GM23338 (cell line): ENCODE measurements around the gene CFAP141. TPM values are rescaled to one million over a fixed set of nuclear protein-coding genes. Genes with fewer than 3 reads are reported as not detected.

Experiments
- ATAC-seq: fragments of 200-7000 bp; cut with Tn5 transposase; 3 replicates; pipeline ENCODE4 v1.9.1; 2020
- DNase-seq: peaks from one replicate; pipeline ENCODE4 v3.0.0-alpha.2; 2015; ENCODE audit warnings: low spot score
- H2AFZ ChIP-seq: fragments of 200-600 bp; sonication (generic); 2 replicates; pipeline ENCODE4 v1.8.0; 2016; ENCODE audit warnings: antibody characterized with exemption, mild to moderate bottlenecking, moderate library complexity
- H3F3A ChIP-seq: fragments of 200-600 bp; sonication (generic); replicated peaks from 2 replicates; pipeline ENCODE4 v1.8.0; 2017; ENCODE audit warnings: antibody characterized with exemption, mixed run types, low read depth
- H3K27ac ChIP-seq: fragments of 200-600 bp; sonication (generic); 2 replicates; pipeline ENCODE4 v1.6.1; 2016; ENCODE audit warnings: low read depth
- H3K27me3 ChIP-seq: fragments of 200-600 bp; sonication (generic); 2 replicates; pipeline ENCODE4 v1.8.0; 2016; ENCODE audit warnings: mild to moderate bottlenecking, mixed run types, moderate library complexity; ENCODE audit not compliant: insufficient read depth
- H3K36me3 ChIP-seq: fragments of 200-600 bp; sonication (generic); 2 replicates; pipeline ENCODE4 v1.8.0; 2016; ENCODE audit warnings: mild to moderate bottlenecking; ENCODE audit not compliant: insufficient read depth
- H3K4me1 ChIP-seq: fragments of 200-600 bp; sonication (generic); 2 replicates; pipeline ENCODE4 v1.8.0; 2016; ENCODE audit warnings: mild to moderate bottlenecking, moderate library complexity; ENCODE audit not compliant: insufficient read depth
- H3K4me2 ChIP-seq: fragments of 200-600 bp; sonication (generic); 2 replicates; pipeline ENCODE4 v1.7.1; 2017; ENCODE audit warnings: mixed run types
- H3K4me3 ChIP-seq: fragments of 200-600 bp; sonication (generic); 2 replicates; pipeline ENCODE4 v1.6.1; 2016; ENCODE audit warnings: mixed run types
- H3K79me2 ChIP-seq: fragments of 200-600 bp; sonication (generic); replicated peaks from 2 replicates; pipeline ENCODE4 v1.8.0; 2017; ENCODE audit warnings: mild to moderate bottlenecking; ENCODE audit not compliant: insufficient read depth
- H3K9me2 ChIP-seq: fragments of 200-600 bp; sonication (generic); 2 replicates; pipeline ENCODE4 v1.8.0; 2017; ENCODE audit not compliant: insufficient read depth
- H4K20me1 ChIP-seq: fragments of 200-600 bp; sonication (generic); replicated peaks from 2 replicates; pipeline ENCODE4 v1.8.0; 2017; ENCODE audit warnings: mild to moderate bottlenecking; ENCODE audit not compliant: insufficient read depth
- H3K27ac Mint-ChIP-seq: 2 replicates; pipeline ENCODE4 v1.8.0; 2020; ENCODE audit warnings: inconsistent platforms, mild to moderate bottlenecking, moderate library complexity, mixed read lengths
- H3K27me3 Mint-ChIP-seq: 3 replicates; pipeline ENCODE4 v1.8.0; 2022; ENCODE audit warnings: low read depth, mild to moderate bottlenecking, moderate library complexity, mixed read lengths, inconsistent platforms; ENCODE audit not compliant: insufficient read depth, poor library complexity
- H3K36me3 Mint-ChIP-seq: 3 replicates; pipeline ENCODE4 v1.8.0; 2021; ENCODE audit warnings: low read depth, mild to moderate bottlenecking, inconsistent platforms, moderate library complexity, mixed read lengths
- H3K4me1 Mint-ChIP-seq: 3 replicates; pipeline ENCODE4 v1.8.0; 2020; ENCODE audit warnings: mild to moderate bottlenecking, inconsistent platforms, mixed read lengths
- H3K4me3 Mint-ChIP-seq: 3 replicates; pipeline ENCODE4 v1.8.0; 2021; ENCODE audit warnings: moderate library complexity, mild to moderate bottlenecking, inconsistent platforms, mixed read lengths
- H3K9me3 Mint-ChIP-seq: 3 replicates; pipeline ENCODE4 v1.8.0; 2020; ENCODE audit warnings: moderate library complexity, mild to moderate bottlenecking, inconsistent platforms, mixed read lengths
- EZH2phosphoT487 ChIP-seq: fragments of 200-600 bp; sonication (generic); IDR thresholded peaks from one replicate; pipeline ENCODE4 v1.8.1; 2018; ENCODE audit warnings: antibody characterized with exemption; ENCODE audit not compliant: unreplicated experiment
- JUNB ChIP-seq: IDR thresholded peaks from one replicate; pipeline ENCODE4 v1.6.1; 2016; ENCODE audit warnings: antibody characterized with exemption; ENCODE audit not compliant: unreplicated experiment
- ZNF114 ChIP-seq: fragments of 250-450 bp; sonication (Bioruptor Pico); IDR thresholded peaks from 2 replicates; pipeline ENCODE4 v1.5.0; 2020; ENCODE audit warnings: mild to moderate bottlenecking, moderate library complexity
- ZNF331 ChIP-seq: fragments of 250-450 bp; sonication (Bioruptor Pico); IDR thresholded peaks from 2 replicates; pipeline ENCODE4 v1.5.0; 2020; ENCODE audit warnings: low read depth, mild to moderate bottlenecking, moderate library complexity
- microRNA counts: library from miRNA; unstranded; fragments of <30 nt; microRNA quantifications from one replicate; lab custom pipeline; 2017
- microRNA-seq: library from miRNA; unstranded; fragments of <30 nt; microRNA quantifications from one replicate; pipeline ENCODE4, GENCODE V29; 2017
- polyA plus RNA-seq: library from polyadenylated mRNA; unstranded; fragments of >200 nt; fragmentation: Nextera tagmentation; extraction: Ambion mirVana; gene quantifications from 2 replicates; pipeline ENCODE4 v1.2.1, GENCODE V29; 2016
- small RNA-seq: library from RNA; depleted of rRNA; stranded (forward); fragments of <200 nt; gene quantifications from one replicate; pipeline ENCODE3, GENCODE V24; 2014; ENCODE audit warnings: low replicate concordance
- total RNA-seq: library from RNA; depleted of rRNA; stranded (reverse); fragments of >200 nt; shearing (Covaris generic); gene quantifications from 2 replicates; pipeline ENCODE4 v1.2.3, GENCODE V29; 2014; rRNA removed

The CFAP141 gene
- total and polyA plus RNA-seq, 2 experiments from 2014 or later: not detected

DNA sequence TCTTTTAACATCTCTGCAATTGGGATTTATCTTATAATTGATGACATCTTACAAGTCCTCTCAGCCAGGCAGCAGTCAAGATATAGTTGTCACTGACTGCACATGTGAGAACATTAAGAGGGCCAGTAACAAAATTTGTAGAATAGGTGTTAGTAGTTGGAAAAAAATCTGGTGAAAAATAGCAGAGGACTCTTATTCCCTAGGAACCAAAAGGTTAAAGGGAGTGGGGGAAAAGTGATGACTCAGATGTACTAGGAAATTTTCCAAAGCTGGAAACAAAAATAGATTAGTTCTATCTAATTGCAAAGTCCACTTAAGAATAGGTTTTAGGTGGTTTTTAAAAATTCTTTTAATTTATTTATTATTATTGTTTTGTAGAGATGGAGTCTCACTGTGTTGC, 54.8 kb downstream of the CFAP141 start:
- Mint-ChIP-seq H3K36me3 (peaks cover 5% of the 10 kb centered on the region; the same call in 2 of the 3 replicates), H3K4me3 (no peak overlapping the region), H3K4me1 (peaks cover 12% of the 10 kb centered on the region; the same call in 2 of the 3 replicates), H3K27me3 (peaks cover 4% of the 10 kb centered on the region), H3K9me3 (no peaks in the 10 kb centered on the region), H3K27ac (no peak overlapping the region)
- Histone ChIP-seq H3F3A (peaks cover 18% of the 10 kb centered on the region; the same call in 1 of the 2 replicates), H4K20me1 (no peaks in the 10 kb centered on the region; the same call in 1 of the 2 replicates), H3K27ac (no peak overlapping the region), H3K4me2 (no peak overlapping the region), H3K9me2 (no peaks in the 10 kb centered on the region), H3K4me1 (peaks cover 11% of the 10 kb centered on the region), H3K79me2 (no peaks in the 10 kb centered on the region), H2AFZ (no peak overlapping the region), H3K4me3 (no peak overlapping the region), H3K36me3 (peaks cover 9% of the 10 kb centered on the region; the same call in 1 of the 2 replicates), H3K27me3 (no peaks in the 10 kb centered on the region)
- DNase-seq (no peak), ATAC-seq (no peak)
- TF ChIP-seq ZNF331 (CRISPR knock-in tag) (no peak), JUNB (no peak), EZH2phosphoT487 (no peak), ZNF114 (CRISPR knock-in tag) (no peak)

MicroRNAs encoded within 50 kb of the gene (microRNA counts, 767-probe panel; counts per million panel counts)
- microRNA hsa-miR-190b (lab: Ali Mortazavi, UCI): not detected

Small RNA genes within 50 kb of the gene (microRNA-seq; reads per million reads assigned to microRNA genes)
- 1.8 reads per million for gene MIR190B

Small RNA genes within 50 kb of the gene (small RNA-seq; reads per million reads assigned to genes)
- gene MIR190B: 0.07 reads per million

Other genes with a start within 250 kb of the CFAP141 start
- gene CRTC2, start 247.7 kb downstream of the CFAP141 start, total RNA-seq: 7.4 and 10.6 TPM in 2 replicates
- 18.3 and 20.7 TPM in 2 replicates for gene CRTC2, start 247.7 kb downstream of the CFAP141 start, polyA plus RNA-seq
- 218 and 220 TPM in 2 replicates for gene SLC39A1, start 242.8 kb downstream of the CFAP141 start, total RNA-seq
- gene SLC39A1, start 242.8 kb downstream of the CFAP141 start, polyA plus RNA-seq: 87.3 and 91.3 TPM in 2 replicates
- 21.3 and 26.8 TPM in 2 replicates for gene CREB3L4, start 238.4 kb downstream of the CFAP141 start, total RNA-seq
- gene CREB3L4, start 238.4 kb downstream of the CFAP141 start, polyA plus RNA-seq: 16.7 and 19.3 TPM in 2 replicates
- 179 and 208 TPM in 2 replicates for gene JTB, start 228.7 kb downstream of the CFAP141 start, total RNA-seq
- gene JTB, start 228.7 kb downstream of the CFAP141 start, polyA plus RNA-seq: 139 and 140 TPM in 2 replicates
- 38.0 and 38.6 TPM in 2 replicates for gene RAB13, start 220.0 kb downstream of the CFAP141 start, total RNA-seq
- 171 and 177 TPM in 2 replicates for gene RAB13, start 220.0 kb downstream of the CFAP141 start, polyA plus RNA-seq
- 1,080 and 1,371 TPM in 2 replicates for gene RPS27, start 215.6 kb downstream of the CFAP141 start, total RNA-seq
- gene RPS27, start 215.6 kb downstream of the CFAP141 start, polyA plus RNA-seq: 3,355 and 3,425 TPM in 2 replicates
- not detected in 2 replicates for gene NUP210L, start 51.3 kb downstream of the CFAP141 start, total RNA-seq
- 0.10 and 0.19 TPM in 2 replicates for gene NUP210L, start 51.3 kb downstream of the CFAP141 start, polyA plus RNA-seq
- gene TPM3, start 14.2 kb downstream of the CFAP141 start, total RNA-seq: 685 and 747 TPM in 2 replicates
- 502 and 544 TPM in 2 replicates for gene TPM3, start 14.2 kb downstream of the CFAP141 start, polyA plus RNA-seq
- gene UBAP2L, start 14.6 kb upstream of the CFAP141 start, total RNA-seq: 157 and 164 TPM in 2 replicates
- gene UBAP2L, start 14.6 kb upstream of the CFAP141 start, polyA plus RNA-seq: 94.9 and 98.5 TPM in 2 replicates
- gene HAX1, start 66.3 kb upstream of the CFAP141 start, total RNA-seq: 72.0 and 73.2 TPM in 2 replicates
- 92.0 and 92.5 TPM in 2 replicates for gene HAX1, start 66.3 kb upstream of the CFAP141 start, polyA plus RNA-seq
- gene AQP10, start 114.8 kb upstream of the CFAP141 start, total RNA-seq: not detected in 2 replicates
- gene AQP10, start 114.8 kb upstream of the CFAP141 start, polyA plus RNA-seq: not detected in 2 replicates
- gene ATP8B2, start 119.2 kb upstream of the CFAP141 start, total RNA-seq: 92.9 and 112 TPM in 2 replicates
- 8.8 and 11.0 TPM in 2 replicates for gene ATP8B2, start 119.2 kb upstream of the CFAP141 start, polyA plus RNA-seq
- gene IL6R, start 199.0 kb upstream of the CFAP141 start, total RNA-seq: 3.2 and 13.8 TPM in 2 replicates
- gene IL6R, start 199.0 kb upstream of the CFAP141 start, polyA plus RNA-seq: 1.0 and 1.2 TPM in 2 replicates